Adrenal gland (tissue), 12 donors: ENCODE measurements around the gene RGS3. TPM values are rescaled to one million over a fixed set of nuclear protein-coding genes. Genes with fewer than 3 reads are reported as not detected.

Source experiments
- DNase-seq, 7 donors: peaks; one replicate each; pipeline ENCODE4 v3.0.0-alpha.2; 2019 to 2020
- H3K27ac ChIP-seq, 5 donors: fragments of 200-600 bp; sonication (generic) in 4 of 5; 1 replicate in 3 of 5; 2 replicates in 2 of 5; pipeline versions ENCODE4 v1.5.1 to v1.8.0; 2016 to 2020; ENCODE audit warnings: mild to moderate bottlenecking in 1 of 5
- H3K27me3 ChIP-seq: fragments of 200-600 bp; 2 replicates; pipeline ENCODE4 v1.8.0; 2021
- H3K36me3 ChIP-seq, 2 donors: fragments of 200-600 bp; replicated peaks in 1 of 2; 1 replicate in 1 of 2; 2 replicates in 1 of 2; pipeline versions ENCODE4 v1.5.1 to v1.8.0; 2018 to 2022
- H3K4me1 ChIP-seq, 2 donors: fragments of 200-600 bp; replicated peaks in 1 of 2; 1 replicate in 1 of 2; 2 replicates in 1 of 2; pipeline versions ENCODE4 v1.5.1 to v1.8.0; 2018 to 2021
- H3K4me3 ChIP-seq, 4 donors: fragments of 200-600 bp; sonication (generic) in 3 of 4; one replicate each; pipeline ENCODE4 v1.5.1; 2016 to 2018
- H3K9me3 ChIP-seq, 3 donors: fragments of 200-600 bp; sonication (generic) in 1 of 3; replicated peaks in 1 of 3; 1 replicate in 2 of 3; 2 replicates in 1 of 3; pipeline versions ENCODE4 v1.5.1 to v1.8.0; 2016 to 2021
- CTCF ChIP-seq, 6 experiments: fragments of 450-650 bp in 4 of 6; fragments of 200-600 bp in 2 of 6; sonication (generic) in 1 of 6; IDR thresholded peaks; 1 replicate in 5 of 6; 2 replicates in 1 of 6; pipeline versions ENCODE4 v1.5.1 to v1.8.0; 2016 to 2021; ENCODE audit warnings: antibody characterized with exemption in 6 of 6, mild to moderate bottlenecking in 2 of 6, moderate library complexity in 1 of 6
- POLR2A ChIP-seq, 2 donors: fragments of 450-650 bp; IDR thresholded peaks; one replicate each; pipeline ENCODE4 v1.6.1; 2017; ENCODE audit warnings: antibody characterized with exemption in 2 of 2, mild to moderate bottlenecking in 2 of 2, moderate library complexity in 1 of 2
- WGBS, 4 donors: extraction: QIAGEN DNeasy Blood & Tissue Kit in 2 of 4; methylation state at CpG; one replicate each; pipeline versions ENCODE4 v1.1.5 to v1.1.7; 2013 to 2017; 5-methylcytosine and 5-hydroxymethylcytosine counted together
- intact Hi-C, 2 donors: fragments of 100-400 bp; cut with DNase I; formaldehyde crosslinking; loops; one replicate each; pipeline versions ENCODE4 v1.14.1 to v1.15.0; 2022 to 2023
- polyA plus RNA-seq, 3 donors: library from polyadenylated mRNA; stranded (reverse); fragments of 200-250 nt in 2 of 3; fragments of 350-450 nt in 1 of 3; fragmentation: Illumina TruSeq in 1 of 3; extraction: RNeasy Lipid Tissue Mini Kit (QIAGEN cat#74804) in 1 of 3; gene quantifications; one replicate each; pipeline ENCODE4 v1.2.3, GENCODE V29; 2013 to 2014
- total RNA-seq, 9 donors: library from RNA; depleted of rRNA in 4 of 9; stranded (reverse); fragments of >200 nt in 4 of 9; fragments of 120-200 nt in 1 of 9; fragmentation: NEBNext Ultra II Directional in 1 of 9; extraction: Animal tissue kit (Norgen Biotek cat#: 25700) in 1 of 9; gene quantifications; one replicate each; pipeline versions ENCODE4 v1.1.0 to v1.2.4, GENCODE V29; 2013 to 2023
- donor health status: healthy with polysubstance abuse.
- donor health status: Bipolar disorder and iron deficiency.
- donor health status: DM: yes; HTN: yes; CAD: no.
- donor health status: DM: no; HTN: no; CAD: no.
- donor health status: DM: no; HTN: no; CAD: no.
- donor health status: DM: yes; HTN: yes; CAD: no.

RGS3 gene
- total and polyA plus RNA-seq, 12 donors, result 34.5 to 126 (median 65.6) TPM

- WGBS, 4 donors, result 63 to 76% (median 68%) methylated on average over 7 to 9 of the region's 9 CpGs
- Histone ChIP-seq H3K27ac (peak overlapping the region in 3 of 5 donors; percentile 7 to 78 (median 43)), H3K9me3 (no peaks in the 10 kb centered on the region), H3K36me3 (peaks cover 0 to 2% of the 10 kb centered on the region in 2 donors), H3K4me3 (no peak overlapping the region), H3K27me3 (no peaks in the 10 kb centered on the region), H3K4me1 (peaks cover 16 to 30% of the 10 kb centered on the region in 2 donors)
- TF ChIP-seq CTCF (IDR thresholded peaks at IDR 0.05) (no peak), POLR2A (IDR thresholded peaks at IDR 0.05) (no peak)
- DNase-seq, result peak in 4 of 7 donors; percentile 42 to 63 (median 56)
- intact Hi-C loops, result no loop called here
These were observed 41.4 kb downstream of the RGS3 start for GRCh38 chr9:113504725-113505590.

DNA sequence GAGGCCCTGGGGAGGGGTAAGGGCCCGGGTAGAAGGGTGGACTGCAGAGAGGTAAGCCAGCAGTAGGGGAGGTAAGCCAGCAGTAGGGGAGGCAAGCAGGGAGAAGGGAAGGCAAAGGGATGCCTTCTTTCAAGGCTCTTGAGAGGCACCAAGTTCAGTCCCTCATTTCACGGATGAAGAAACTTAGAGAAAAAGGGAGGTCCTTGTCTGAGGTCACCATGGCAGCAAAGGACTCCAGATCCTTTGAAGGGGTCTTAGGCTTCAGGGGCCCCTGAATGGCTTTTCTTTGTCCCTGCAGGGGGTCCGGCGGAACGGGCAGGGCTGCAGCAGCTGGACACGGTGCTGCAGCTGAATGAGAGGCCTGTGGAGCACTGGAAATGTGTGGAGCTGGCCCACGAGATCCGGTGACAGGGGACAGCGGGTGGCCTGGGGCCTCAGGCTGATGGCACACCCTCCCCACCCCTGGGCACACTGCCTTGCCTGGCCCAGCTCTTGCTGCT is 42.6 kb downstream of the RGS3 start:
- Histone ChIP-seq H3K36me3 (peaks cover 0 to 2% of the 10 kb centered on the region in 2 donors), H3K9me3 (no peaks in the 10 kb centered on the region), H3K4me1 (peaks cover 16 to 37% of the 10 kb centered on the region in 2 donors), H3K27ac (peak overlapping the region in 2 of 5 donors; percentile 12 to 36), H3K27me3 (no peaks in the 10 kb centered on the region), H3K4me3 (no peak overlapping the region)
- intact Hi-C loops, result no loop called here
- TF ChIP-seq CTCF (IDR thresholded peaks at IDR 0.05) (no peak), POLR2A (IDR thresholded peaks at IDR 0.05) (no peak)
- no peak for DNase-seq
- WGBS, 4 donors, result 79 to 87% (median 85%) methylated on average over 5 to 9 of the region's 9 CpGs

DNA sequence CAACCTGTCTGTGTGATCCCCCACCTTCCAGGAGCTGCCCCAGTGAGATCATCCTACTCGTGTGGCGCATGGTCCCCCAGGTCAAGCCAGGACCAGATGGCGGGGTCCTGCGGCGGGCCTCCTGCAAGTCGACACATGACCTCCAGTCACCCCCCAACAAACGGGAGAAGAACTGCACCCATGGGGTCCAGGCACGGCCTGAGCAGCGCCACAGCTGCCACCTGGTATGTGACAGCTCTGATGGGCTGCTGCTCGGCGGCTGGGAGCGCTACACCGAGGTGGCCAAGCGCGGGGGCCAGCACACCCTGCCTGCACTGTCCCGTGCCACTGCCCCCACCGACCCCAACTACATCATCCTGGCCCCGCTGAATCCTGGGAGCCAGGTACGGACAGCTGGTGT is 43.7 kb downstream of the RGS3 start:
- Histone ChIP-seq H3K27me3 (no peaks in the 10 kb centered on the region), H3K4me3 (no peak overlapping the region), H3K36me3 (peaks cover 0 to 2% of the 10 kb centered on the region in 2 donors), H3K9me3 (no peaks in the 10 kb centered on the region), H3K27ac (no peak overlapping the region), H3K4me1 (peaks cover 16 to 47% of the 10 kb centered on the region in 2 donors)
- DNase-seq, result no peak
- TF ChIP-seq CTCF (IDR thresholded peaks at IDR 0.05) (no peak), POLR2A (IDR thresholded peaks at IDR 0.05) (no peak)
- 95 to 100% (median 95%) methylated on average over 2 to 19 of the region's 19 CpGs for WGBS, 4 donors
- intact Hi-C loops, result no loop called here

GRCh38 chr9:113508111-113508749 is 44.7 kb downstream of the RGS3 start:
- H3K27ac ChIP-seq, result peak overlapping the region in 1 of 5 donors; percentile 60
- H3K36me3 ChIP-seq, result peaks cover 0 to 2% of the 10 kb centered on the region in 2 donors

More at GRCh38 chr9:113508111-113508749, 44.7 kb downstream of the RGS3 start:
- intact Hi-C loops, result no loop called here
- H3K9me3 ChIP-seq, result no peaks in the 10 kb centered on the region
- TF ChIP-seq CTCF (IDR thresholded peaks at IDR 0.05) (no peak), POLR2A (IDR thresholded peaks at IDR 0.05) (no peak)
- H3K4me1 ChIP-seq, result peaks cover 16 to 45% of the 10 kb centered on the region in 2 donors
- H3K4me3 ChIP-seq, result no peak overlapping the region
- WGBS, 4 donors, result 74 to 80% (median 78%) methylated on average over 9 to 10 of the region's 10 CpGs
- no peaks in the 10 kb centered on the region for H3K27me3 ChIP-seq
- no peak for DNase-seq
